K562 (cell line): ENCODE results near the gene NEK4.

Source experiments
- ATF2 ChIP-seq: sonication (generic); formaldehyde crosslinking; IDR thresholded peaks from 2 replicates; pipeline ENCODE4 v1.8.1; 2022; ENCODE audit warnings: missing genetic modification reagents
- ATF6 ChIP-seq: sonication (generic); formaldehyde crosslinking; IDR thresholded peaks from 2 replicates; pipeline ENCODE4 v1.4.0; 2020; ENCODE audit warnings: mild to moderate bottlenecking, missing genetic modification reagents
- CEBPG ChIP-seq, 3 experiments: fragments of 200-800 bp in 1 of 3; sonication (Bioruptor generic) in 1 of 3; sonication (generic) in 1 of 3; formaldehyde crosslinking in 1 of 3; IDR thresholded peaks in 2 of 3; conservative IDR thresholded peaks in 1 of 3; 2 replicates each; pipeline versions ENCODE4 v1.6.1 to v1.8.0; 2016 to 2022; ENCODE audit warnings: missing compliant biosample characterization in 2 of 3, missing genetic modification characterization in 2 of 3, mild to moderate bottlenecking in 1 of 3, missing genetic modification reagents in 1 of 3
- CREB3L1 ChIP-seq: fragments of 450-650 bp; IDR thresholded peaks from 2 replicates; pipeline ENCODE4 v1.6.1; 2014; ENCODE audit warnings: low read depth, mild to moderate bottlenecking, moderate library complexity, borderline replicate concordance
- CTCF ChIP-seq, 3 experiments: IDR thresholded peaks in 2 of 3; conservative IDR thresholded peaks in 1 of 3; 2 replicates each; pipeline ENCODE4 v1.5.1; 2011 to 2012; ENCODE audit warnings: low read length in 3 of 3, mild to moderate bottlenecking in 3 of 3, control low read depth in 2 of 3, improper control_type of control experiment in 1 of 3, inconsistent platforms in 1 of 3, low read depth in 1 of 3, mixed read lengths in 1 of 3, moderate library complexity in 1 of 3; ENCODE audit not compliant: insufficient read depth in 2 of 3
- MYBL2 ChIP-seq, 2 experiments: fragments of 450-650 bp in 1 of 2; sonication (generic) in 1 of 2; formaldehyde crosslinking in 1 of 2; IDR thresholded peaks; 2 replicates each; pipeline versions ENCODE4 v1.6.1 to v1.8.1; 2017 to 2022; ENCODE audit warnings: borderline replicate concordance in 1 of 2, inconsistent platforms in 1 of 2, low read depth in 1 of 2, mild to moderate bottlenecking in 1 of 2, missing genetic modification reagents in 1 of 2, moderate library complexity in 1 of 2
- RNF219 ChIP-seq: fragments of 250-450 bp; sonication (Bioruptor Pico); IDR thresholded peaks from 2 replicates; pipeline ENCODE4 v1.5.0; 2022; ENCODE audit warnings: mild to moderate bottlenecking
- ZZZ3 ChIP-seq: fragments of 450-650 bp; IDR thresholded peaks from 2 replicates; pipeline ENCODE4 v1.6.1; 2016; ENCODE audit warnings: antibody characterized with exemption, mild to moderate bottlenecking, moderate library complexity

GRCh38 chr3:52715714-52716305 lies 54.9 kb downstream of the NEK4 start:
- no peak for TF ChIP-seq RNF219 (CRISPR knock-in tag)
- no peak for TF ChIP-seq ATF2 (CRISPR knock-in tag)
- no peak for TF ChIP-seq CTCF (IDR thresholded peaks at IDR 0.05 in 2 of 3, conservative IDR thresholded peaks at IDR 0.05 in 1 of 3; ENCODE audit: insufficient read depth in 2 of 3, low read depth in 1 of 3, low read length in 3 of 3)
- TF ChIP-seq CEBPG (CRISPR knock-in tag; IDR thresholded peaks at IDR 0.05) = no peak
- TF ChIP-seq CEBPG (tag; conservative IDR thresholded peaks at IDR 0.05 in 1 of 2, IDR thresholded peaks at IDR 0.05 in 1 of 2) = no peak
- no peak for TF ChIP-seq ATF6
- no peak for TF ChIP-seq MYBL2 (IDR thresholded peaks at IDR 0.05; ENCODE audit: low read depth)
- no peak for TF ChIP-seq MYBL2 (CRISPR knock-in tag; IDR thresholded peaks at IDR 0.05; ENCODE audit: borderline replicate concordance)
- no peak for TF ChIP-seq ZZZ3
- TF ChIP-seq CREB3L1 = no peak
